ENCODE results near the gene ACTMAP.
A peak's percentile ranks its signal among the peaks of the same experiment; 100 is the strongest.

ACTMAP gene

GRCh38 chr19:40750058-40750873, at the start of gene ACTMAP:
Gene ACTMAP (minus strand): TSS chr19:40750477. CDS start chr19:40749803, 674 bp downstream.
- POLR2A ChIA-PET: interaction anchor here (0.6 to 7.3 kb wide), 53 partner anchors 9 to 689 kb away, joined by 3 to 180 read pairs (median 4); partner anchors contain the start of genes BLVRB, COQ8B, DMAC2 and EGLN2
- Histone ChIP-seq H3K4me1 (ENCODE audit: control insufficient read depth, insufficient read depth, low read length) (peaks cover 32% of the 10 kb centered on the region), H3K4me3 (ENCODE audit: low read depth, low read length) (peak within 1 kb of the TSS; percentile 64), H3K36me3 (ENCODE audit: control insufficient read depth in 2 of 2, insufficient read depth in 1 of 2, low read length in 2 of 2) (peaks cover 25 to 66% of the 10 kb centered on the region in 2 experiments), H3K9me3 (ENCODE audit: control insufficient read depth, insufficient read depth, low read depth, low read length) (no peaks in the 10 kb centered on the region), H3K27ac (ENCODE audit: extremely low read depth, low read depth, low read length) (peak within 1 kb of the TSS; percentile 93)
- CTCF ChIA-PET: interaction anchor here (0.6 to 3.4 kb wide), 13 partner anchors 27 to 444 kb away, joined by 3 to 38 read pairs (median 3); no protein-coding TSS in a partner anchor
- TF ChIP-seq, protein P1, sequence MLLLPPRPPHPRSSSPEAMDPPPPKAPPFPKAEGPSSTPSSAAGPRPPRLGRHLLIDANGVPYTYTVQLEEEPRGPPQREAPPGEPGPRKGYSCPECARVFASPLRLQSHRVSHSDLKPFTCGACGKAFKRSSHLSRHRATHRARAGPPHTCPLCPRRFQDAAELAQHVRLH (tag by site-specific recombination; IDR thresholded peaks at IDR 0.05): peak; percentile 83
- TF ChIP-seq ZNF114 (tag by site-specific recombination; IDR thresholded peaks at IDR 0.05) (no peak), ZNF426 (tag by site-specific recombination; IDR thresholded peaks at IDR 0.05) (no peak), SETDB1 (IDR thresholded peaks at IDR 0.05; ENCODE audit: insufficient read length, low read length) (no peak), WT1 (tag by site-specific recombination; IDR thresholded peaks at IDR 0.05) (peak; percentile 83), ZNF132 (tag by site-specific recombination; IDR thresholded peaks at IDR 0.05; ENCODE audit: borderline replicate concordance) (no peak), SALL2 (tag by site-specific recombination; IDR thresholded peaks at IDR 0.05; ENCODE audit: borderline replicate concordance) (0 out of 2 replicates have a peak, but pooled peaks have one; percentile 2), ZNF302 (tag by site-specific recombination; IDR thresholded peaks at IDR 0.05; ENCODE audit: low read depth) (no peak), ZNF19 (tag by site-specific recombination; IDR thresholded peaks at IDR 0.05; ENCODE audit: low read depth) (no peak), HOXA7 (CRISPR knock-in tag; IDR thresholded peaks at IDR 0.05; ENCODE audit: borderline replicate concordance) (no peak), ZNF138 (tag by site-specific recombination; IDR thresholded peaks at IDR 0.05; ENCODE audit: borderline replicate concordance) (peak; percentile 5; the same call in 1 of the 2 replicates), ZNF645 (tag by site-specific recombination; IDR thresholded peaks at IDR 0.05) (no peak), ZNF2 (tag by site-specific recombination; IDR thresholded peaks at IDR 0.05) (peak; percentile 94), ZNF214 (tag by site-specific recombination; IDR thresholded peaks at IDR 0.05; ENCODE audit: borderline replicate concordance) (no peak), ZNF311 (tag by site-specific recombination; IDR thresholded peaks at IDR 0.05; ENCODE audit: borderline replicate concordance) (no peak), ZNF391 (tag by site-specific recombination; IDR thresholded peaks at IDR 0.05; ENCODE audit: borderline replicate concordance, low read depth) (peak; percentile 91; the same call in 1 of the 2 replicates), ZNF549 (tag by site-specific recombination; IDR thresholded peaks at IDR 0.05) (no peak), PRDM2 (tag by site-specific recombination; IDR thresholded peaks at IDR 0.05; ENCODE audit: borderline replicate concordance) (no peak), KLF16 (tag by site-specific recombination; IDR thresholded peaks at IDR 0.05) (peak; percentile 97), ZNF624 (tag by site-specific recombination; IDR thresholded peaks at IDR 0.05) (no peak), ZNF558 (tag by site-specific recombination; IDR thresholded peaks at IDR 0.05) (0 out of 2 replicates have a peak, but pooled peaks have one; percentile 68)
- TF ChIP-seq, protein P2, sequence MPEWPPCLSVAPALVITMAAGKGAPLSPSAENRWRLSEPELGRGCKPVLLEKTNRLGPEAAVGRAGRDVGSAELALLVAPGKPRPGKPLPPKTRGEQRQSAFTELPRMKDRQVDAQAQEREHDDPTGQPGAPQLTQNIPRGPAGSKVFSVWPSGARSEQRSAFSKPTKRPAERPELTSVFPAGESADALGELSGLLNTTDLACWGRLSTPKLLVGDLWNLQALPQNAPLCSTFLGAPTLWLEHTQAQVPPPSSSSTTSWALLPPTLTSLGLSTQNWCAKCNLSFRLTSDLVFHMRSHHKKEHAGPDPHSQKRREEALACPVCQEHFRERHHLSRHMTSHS (tag by site-specific recombination; IDR thresholded peaks at IDR 0.05): no peak; the same call in 1 of the 2 replicates
- TF ChIP-seq, protein P3, sequence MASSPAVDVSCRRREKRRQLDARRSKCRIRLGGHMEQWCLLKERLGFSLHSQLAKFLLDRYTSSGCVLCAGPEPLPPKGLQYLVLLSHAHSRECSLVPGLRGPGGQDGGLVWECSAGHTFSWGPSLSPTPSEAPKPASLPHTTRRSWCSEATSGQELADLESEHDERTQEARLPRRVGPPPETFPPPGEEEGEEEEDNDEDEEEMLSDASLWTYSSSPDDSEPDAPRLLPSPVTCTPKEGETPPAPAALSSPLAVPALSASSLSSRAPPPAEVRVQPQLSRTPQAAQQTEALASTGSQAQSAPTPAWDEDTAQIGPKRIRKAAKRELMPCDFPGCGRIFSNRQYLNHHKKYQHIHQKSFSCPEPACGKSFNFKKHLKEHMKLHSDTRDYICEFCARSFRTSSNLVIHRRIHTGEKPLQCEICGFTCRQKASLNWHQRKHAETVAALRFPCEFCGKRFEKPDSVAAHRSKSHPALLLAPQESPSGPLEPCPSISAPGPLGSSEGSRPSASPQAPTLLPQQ (tag by site-specific recombination; IDR thresholded peaks at IDR 0.05): peak; percentile 77
- TF ChIP-seq, protein P4, sequence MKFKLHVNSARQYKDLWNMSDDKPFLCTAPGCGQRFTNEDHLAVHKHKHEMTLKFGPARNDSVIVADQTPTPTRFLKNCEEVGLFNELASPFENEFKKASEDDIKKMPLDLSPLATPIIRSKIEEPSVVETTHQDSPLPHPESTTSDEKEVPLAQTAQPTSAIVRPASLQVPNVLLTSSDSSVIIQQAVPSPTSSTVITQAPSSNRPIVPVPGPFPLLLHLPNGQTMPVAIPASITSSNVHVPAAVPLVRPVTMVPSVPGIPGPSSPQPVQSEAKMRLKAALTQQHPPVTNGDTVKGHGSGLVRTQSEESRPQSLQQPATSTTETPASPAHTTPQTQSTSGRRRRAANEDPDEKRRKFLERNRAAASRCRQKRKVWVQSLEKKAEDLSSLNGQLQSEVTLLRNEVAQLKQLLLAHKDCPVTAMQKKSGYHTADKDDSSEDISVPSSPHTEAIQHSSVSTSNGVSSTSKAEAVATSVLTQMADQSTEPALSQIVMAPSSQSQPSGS (tag by site-specific recombination; IDR thresholded peaks at IDR 0.05; ENCODE audit: low read depth): no peak
